ENCODE measurements around the gene STK32A.

STK32A gene

DNA sequence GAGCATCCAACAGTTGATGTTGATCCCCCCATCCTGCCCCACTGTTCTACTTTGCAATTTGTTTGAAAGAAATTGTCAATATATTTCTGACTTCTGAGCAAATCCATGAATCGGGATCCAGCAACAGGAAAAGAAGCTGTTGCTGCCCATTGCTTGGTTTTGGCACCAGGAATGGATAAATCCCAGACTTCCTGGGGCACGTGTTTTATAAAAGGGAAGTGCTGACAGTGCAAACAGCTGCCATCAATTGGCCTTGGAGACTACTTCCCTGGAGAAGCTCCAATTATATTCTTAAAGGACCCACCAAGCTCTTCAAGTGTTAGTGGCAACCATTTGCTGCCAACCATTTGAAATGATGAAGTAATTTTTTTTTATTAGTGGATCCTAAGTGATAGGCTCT is 13.7 kb downstream of the STK32A start:
- DNase-seq (ENCODE audit: low read depth in 3 of 3, low spot score in 1 of 3), result no peak

DNA sequence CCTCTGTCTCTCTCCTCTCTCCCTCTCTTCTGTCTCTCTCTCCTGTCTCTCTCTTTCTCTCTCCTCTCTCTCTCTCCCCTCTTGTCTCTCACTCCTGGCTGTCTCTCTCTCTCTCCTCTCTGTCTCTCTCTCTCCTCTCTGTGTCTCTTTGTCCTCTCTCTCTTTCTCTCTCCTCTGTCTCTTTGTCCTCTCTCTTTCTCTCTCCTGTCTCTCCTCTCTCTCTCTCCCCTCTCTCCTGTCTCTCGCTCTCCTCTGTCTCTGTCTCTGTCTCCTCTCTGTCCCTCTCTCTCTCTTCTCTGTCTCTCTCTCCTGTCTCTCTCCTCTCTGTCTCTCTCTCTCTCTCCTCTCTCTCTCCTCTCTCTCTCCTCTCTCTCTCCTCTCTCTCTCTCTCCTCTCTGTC is 25.0 kb downstream of the STK32A start:
- no peak for DNase-seq (ENCODE audit: low read depth in 3 of 3, low spot score in 1 of 3)

DNA sequence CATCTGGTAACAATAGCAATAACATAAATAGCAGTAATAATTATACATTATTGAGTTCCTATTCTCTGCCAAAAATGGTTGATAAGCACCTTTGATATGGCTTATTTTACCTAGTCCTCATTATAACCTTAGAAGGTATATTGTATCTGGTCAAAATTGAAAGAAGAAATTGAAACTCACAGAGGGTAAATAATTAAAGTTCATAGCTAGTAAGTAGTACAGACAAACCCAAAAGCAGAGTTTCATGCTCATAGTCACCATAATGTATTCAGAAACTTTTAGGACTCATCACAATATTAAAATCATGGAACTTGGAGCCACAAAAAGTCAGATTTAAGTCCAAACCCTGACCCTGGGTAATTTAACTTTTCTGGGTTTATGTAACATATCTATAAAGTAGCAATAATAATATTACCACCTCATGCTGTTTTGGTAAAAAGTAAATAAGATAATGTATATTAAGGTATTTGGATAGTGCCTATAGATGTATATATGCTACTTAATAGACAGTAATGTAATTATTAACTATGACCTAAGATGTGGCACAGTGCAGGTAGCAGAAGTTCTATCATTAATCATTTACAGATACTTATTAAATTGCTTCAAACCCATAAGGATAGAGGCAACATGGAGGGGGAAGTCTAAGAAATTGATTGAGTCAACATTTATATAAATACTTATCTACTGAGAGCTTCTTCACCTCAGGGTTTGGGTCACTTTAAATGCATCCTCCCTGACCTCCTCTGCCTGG is 32.4 kb downstream of the STK32A start:
- DNase-seq (ENCODE audit: low read depth in 3 of 3, low spot score in 1 of 3), result no peak

DNA sequence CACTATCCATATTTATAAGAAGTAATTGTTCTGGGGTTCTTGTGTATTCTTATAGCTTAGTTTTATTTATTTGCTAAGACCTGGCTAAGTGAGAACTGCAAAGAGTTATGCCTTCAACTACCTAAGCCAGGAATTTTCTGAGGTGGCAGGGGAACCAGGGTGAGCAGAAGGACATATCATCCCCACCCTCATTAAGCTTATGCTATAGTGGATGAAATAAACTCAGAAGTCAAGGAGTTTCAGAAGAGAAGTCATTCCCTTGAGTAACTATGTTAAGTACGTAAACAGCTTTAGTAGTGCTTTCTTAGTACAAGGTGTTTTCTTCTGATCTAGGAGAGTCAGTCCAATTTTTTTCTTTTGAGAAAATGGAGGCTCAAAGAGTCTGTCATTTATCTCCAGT is 41.7 kb downstream of the STK32A start:
- DNase-seq (ENCODE audit: low read depth in 3 of 3, low spot score in 1 of 3), result no peak

DNA sequence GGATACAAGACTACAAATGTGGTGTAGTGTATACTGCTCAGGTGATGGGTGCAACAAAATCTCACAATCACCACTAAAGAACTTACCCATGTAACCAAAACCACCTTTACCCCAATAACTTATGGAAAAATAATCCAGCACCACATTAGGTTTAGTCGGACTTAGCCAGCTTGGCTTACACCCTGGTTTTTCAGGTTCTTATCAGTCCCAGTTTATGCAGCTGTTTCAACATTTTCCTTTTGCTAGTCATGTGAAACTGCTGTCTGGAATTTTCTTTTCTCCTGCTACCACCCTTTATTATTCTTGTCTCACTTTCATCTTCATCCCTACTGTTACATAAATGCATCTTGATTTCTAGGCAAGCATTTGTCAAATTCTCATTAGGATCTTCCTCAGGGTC is 51.5 kb downstream of the STK32A start:
- no peak for DNase-seq (ENCODE audit: low read depth in 3 of 3, low spot score in 1 of 3)

DNA sequence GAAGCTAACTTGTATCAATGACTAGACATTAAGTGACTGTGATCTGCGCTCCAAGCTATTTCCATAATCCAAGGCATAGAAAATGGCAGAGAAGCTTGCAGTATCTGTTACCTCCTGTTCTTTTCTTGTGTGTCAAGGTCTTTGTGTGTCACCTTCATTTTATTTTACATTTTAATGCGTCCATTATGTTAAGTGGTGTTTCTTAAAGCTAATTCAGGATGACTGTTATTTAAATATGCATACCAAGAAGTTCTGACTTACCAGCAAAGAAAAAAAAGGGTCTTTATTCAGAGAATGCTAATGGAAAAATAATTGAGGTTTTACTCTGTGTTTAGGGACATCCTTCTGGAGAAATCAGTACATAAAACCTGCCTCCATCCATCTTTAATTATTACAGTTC is 52.3 kb downstream of the STK32A start:
- no peak for DNase-seq (ENCODE audit: low read depth in 3 of 3, low spot score in 1 of 3)

DNA sequence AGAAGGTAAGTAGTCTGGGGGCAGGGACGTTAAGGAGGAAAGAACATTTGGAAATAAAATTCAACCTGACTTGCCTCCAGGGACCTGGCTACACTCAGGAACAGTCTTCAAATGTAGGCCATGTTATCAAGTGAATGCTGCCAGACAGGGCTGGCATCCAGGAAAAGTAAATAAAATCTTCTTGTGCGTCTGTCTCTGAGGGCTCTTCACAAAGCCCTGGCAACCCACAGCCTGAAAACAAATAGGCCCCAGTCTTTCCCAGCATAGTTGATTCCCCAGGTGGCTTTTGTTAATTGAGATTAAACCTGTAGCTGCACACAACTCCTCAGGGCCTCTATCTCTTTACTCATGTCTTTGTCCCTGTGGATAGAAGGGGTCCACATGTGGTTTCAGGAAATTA is 55.4 kb downstream of the STK32A start:
- no peak for DNase-seq (ENCODE audit: low read depth in 3 of 3, low spot score in 1 of 3)

DNA sequence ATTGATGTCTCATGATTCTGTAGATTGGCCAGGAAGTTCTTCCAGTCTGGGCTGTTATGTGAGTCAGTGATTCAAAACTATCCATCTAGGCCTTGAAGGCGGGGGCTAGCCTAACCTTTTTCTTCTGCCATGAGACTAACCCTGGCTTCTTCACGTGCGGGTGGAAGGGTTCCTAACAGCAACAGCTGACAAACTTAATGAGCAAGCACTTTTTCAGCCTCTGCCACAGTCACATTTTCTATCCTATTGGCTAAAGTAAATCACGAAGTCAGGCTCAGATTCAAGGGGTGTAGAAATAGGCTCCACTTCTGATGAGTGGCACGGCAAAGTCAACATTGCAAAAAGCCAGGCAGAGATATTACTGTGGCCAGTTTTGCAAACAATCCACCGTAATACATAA is 68.4 kb downstream of the STK32A start:
- DNase-seq (ENCODE audit: low read depth in 3 of 3, low spot score in 1 of 3), result no peak

DNA sequence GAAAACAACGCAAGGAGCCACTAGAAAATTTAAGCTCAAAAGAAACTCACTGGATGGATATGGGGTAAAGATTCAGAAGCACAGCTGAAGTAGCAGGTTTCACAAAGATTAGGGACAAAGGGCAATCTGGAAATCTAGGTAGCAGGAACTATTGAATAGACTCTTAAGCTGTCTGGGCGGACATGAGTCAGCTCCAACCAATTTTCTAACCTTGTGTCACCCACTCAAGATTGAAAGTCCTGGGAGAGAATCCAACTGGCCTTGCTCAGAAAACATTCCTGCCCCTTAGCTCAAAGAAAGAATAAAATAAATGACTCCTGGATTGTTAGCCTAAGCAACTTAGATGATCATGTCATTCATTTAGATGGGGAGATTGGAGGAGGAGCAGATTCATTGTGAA is 69.2 kb downstream of the STK32A start:
- DNase-seq (ENCODE audit: low read depth in 3 of 3, low spot score in 1 of 3), result no peak

DNA sequence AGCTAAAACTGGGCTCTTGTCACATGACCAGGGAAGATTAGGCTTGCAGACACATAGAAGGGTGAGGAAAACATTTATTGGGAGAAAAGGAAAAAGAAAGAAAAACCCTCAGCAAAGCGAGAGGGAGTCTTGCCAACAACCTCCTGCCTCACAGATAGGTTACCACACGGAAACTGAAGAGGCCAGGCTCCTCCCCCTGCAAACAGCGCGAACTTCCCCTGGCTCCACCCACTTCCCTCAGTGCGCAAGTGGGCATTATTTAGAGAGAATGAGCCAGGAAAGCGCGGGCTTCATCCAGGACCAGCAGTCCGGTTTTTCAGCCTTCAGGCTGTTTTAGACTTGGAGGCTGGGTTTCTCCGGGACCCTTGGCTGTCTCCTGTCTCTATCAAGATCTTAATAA is 70.3 kb downstream of the STK32A start:
- no peak for DNase-seq (ENCODE audit: low read depth in 3 of 3, low spot score in 1 of 3)

DNA sequence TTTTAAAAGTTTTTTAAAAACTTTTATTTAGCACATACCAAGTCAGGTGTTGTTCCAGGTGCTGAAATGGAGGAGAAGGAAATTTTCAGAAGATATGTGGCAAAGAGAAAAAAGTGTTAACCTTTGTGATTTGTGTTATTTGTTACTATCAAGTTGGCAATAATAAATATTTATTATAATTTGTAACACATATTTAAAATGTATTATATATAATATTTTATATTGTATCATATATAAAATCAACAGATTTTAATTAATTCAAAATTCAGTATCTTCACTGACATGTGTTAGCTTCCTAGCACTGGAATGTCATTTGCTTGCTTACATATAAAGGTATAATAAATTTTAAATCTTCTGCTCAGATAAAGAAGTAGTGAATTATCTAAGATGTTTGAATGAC is 71.5 kb downstream of the STK32A start:
- DNase-seq (ENCODE audit: low read depth in 3 of 3, low spot score in 1 of 3), result no peak

DNA sequence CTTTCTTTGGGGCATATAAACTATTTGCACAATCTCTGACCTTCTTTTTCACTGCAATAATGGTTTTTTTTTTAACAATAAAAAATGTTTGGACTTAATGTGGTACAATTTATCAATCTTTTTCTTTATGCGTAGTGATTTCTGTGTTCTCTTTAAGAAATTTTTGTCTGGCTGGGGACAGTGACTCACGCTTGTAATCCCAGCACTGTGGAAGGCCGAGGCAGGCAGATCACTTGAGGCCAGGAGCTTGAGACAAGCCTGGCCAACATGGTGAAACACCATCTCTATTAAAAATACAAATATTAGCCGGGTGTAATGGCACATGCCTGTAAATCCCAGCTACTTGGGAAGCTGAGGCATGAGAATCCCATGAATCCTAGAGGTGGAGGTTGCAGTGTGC is 72.3 kb downstream of the STK32A start:
- DNase-seq (ENCODE audit: low read depth in 3 of 3, low spot score in 1 of 3), result no peak

DNA sequence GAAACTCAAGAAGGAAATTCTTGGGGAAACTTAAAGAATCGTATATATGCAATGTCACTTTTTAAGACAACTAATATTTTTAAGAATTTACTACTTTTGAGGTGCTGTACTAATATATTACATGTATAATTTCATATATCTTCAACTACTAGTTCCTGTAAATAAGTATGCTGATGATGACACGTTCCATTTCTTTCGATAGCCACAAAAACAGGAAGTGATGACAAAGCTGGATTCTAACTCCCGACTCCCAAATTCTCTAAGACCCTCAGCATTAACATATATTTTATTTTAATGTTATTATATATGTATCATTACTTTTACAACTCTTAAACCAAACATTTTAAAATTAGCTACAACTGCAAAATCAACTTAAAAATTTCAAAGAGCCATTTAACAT is 74.8 kb downstream of the STK32A start:
- DNase-seq (ENCODE audit: low read depth in 3 of 3, low spot score in 1 of 3), result no peak

DNA sequence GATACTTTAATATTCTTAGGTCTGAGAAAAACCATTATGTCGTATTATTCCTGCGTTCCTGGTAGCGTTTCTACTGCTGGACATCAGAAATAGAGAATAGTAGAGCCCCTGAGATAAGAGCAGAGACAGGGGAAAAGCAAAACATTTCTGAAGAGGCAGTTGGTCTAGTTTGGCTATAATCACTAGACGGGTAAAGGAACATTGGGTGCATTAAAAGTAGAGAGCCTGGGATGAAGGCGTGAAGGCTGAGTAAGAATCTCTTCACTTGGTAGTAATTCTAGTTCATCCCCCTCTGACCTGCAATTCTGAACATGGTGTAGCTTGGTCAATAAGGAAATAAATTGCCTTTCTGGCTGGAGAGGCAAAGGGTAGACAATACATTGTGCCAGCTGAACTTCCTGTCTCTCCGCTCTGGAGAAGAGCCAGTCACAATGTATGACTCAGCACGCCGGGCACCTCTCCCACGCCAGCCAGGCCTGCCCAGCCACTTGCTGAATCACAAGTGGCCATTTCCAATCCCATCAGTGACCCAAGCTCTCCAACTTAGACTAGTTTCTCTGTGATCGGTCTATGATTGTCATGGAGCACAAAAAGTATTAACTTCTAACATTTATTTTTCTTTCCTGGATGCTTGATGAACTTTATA is 75.4 kb downstream of the STK32A start:
- DNase-seq (ENCODE audit: low read depth in 3 of 3, low spot score in 1 of 3), result no peak

DNA sequence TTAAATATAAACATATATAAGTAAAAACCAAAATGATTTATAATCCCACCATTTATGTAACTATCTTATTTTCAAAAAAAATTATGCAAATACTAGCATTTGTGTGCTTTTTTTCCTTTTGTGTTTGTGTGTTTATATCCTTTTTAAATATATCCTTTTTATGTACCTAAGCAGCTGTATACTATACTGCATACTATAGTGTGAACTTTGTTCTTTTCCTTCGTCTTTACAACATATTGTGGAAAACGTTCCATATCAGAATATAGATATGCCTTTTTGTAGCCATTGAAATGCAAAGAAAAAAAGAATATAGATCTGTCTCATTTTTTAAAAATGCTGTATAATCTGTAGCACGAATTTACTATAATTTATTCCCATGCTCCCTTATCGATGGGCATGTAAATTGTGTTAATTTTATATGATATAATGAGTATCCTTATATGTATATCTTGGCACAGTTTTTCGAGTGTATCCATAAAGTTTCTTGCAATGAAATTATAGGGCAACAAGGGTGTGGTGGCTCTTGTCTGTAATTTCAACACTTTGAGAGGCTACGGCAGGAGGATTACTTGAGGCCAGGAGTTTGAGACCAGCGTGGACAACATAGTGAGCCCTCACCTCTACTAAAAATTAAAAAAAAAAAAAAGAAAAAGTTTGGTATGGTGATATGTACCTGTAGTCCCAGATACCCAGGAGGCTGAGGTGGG is 83.3 kb downstream of the STK32A start:
- no peak for DNase-seq (ENCODE audit: low read depth in 3 of 3, low spot score in 1 of 3)

DNA sequence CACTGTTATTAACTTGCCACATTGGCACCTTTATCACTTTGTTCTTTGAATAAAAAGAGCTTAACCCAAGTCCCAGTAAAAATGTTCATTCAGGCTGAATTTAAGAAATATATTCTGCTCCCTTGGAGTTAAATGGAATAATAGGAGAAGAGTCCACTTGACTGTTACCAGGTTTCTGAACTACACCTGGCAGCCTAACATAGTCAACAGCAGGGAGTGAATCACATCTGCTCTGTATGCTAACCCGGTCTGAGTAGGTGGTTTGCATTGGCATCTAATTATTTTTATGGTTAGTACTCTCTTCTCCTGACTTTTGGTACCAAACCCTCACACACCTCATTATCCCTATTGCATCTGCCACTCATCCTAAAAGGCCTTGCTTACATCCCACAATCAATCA is 86.7 kb downstream of the STK32A start:
- no peak for DNase-seq (ENCODE audit: low read depth in 3 of 3, low spot score in 1 of 3)

DNA sequence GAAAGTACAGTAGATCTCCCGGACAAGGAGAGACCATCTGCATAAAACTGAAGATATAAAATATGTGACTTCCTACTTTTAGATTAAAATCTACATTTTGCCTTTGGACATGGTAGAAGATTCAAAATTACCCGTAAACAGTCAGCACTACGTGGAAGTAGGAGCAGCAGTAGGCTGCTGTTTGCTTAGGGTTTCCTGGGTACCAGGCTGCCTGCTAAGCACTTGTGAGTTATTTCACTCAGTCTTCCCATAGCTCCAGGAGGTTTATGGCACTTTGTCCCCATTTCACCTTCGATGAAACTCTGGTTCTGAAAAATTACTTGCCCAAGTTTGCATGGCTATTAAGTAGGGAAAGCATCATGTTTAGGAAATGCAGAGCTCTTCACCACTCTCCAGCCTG is 92.6 kb downstream of the STK32A start:
- no peak for DNase-seq (ENCODE audit: low read depth in 3 of 3, low spot score in 1 of 3)

DNA sequence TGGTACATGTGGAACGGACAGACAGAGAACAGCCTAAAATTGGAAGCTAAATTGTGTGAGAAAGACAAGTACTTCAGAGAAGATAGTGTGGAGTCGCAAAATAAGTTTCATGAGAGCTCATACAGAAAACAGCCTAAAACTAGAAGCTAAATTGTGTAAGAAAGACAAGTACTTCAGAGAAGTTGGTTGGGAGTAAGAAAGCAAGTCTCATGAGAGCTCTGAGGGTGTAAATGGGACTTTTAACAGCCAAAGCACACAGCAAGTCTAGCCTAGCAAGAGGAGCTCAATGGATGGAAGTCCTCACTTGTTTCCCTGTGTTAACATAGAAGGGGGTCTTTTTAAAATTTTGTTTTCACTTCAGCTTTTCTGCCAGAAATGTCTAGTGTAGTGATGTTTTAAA is 93.1 kb downstream of the STK32A start:
- DNase-seq (ENCODE audit: low read depth in 3 of 3, low spot score in 1 of 3), result no peak

DNA sequence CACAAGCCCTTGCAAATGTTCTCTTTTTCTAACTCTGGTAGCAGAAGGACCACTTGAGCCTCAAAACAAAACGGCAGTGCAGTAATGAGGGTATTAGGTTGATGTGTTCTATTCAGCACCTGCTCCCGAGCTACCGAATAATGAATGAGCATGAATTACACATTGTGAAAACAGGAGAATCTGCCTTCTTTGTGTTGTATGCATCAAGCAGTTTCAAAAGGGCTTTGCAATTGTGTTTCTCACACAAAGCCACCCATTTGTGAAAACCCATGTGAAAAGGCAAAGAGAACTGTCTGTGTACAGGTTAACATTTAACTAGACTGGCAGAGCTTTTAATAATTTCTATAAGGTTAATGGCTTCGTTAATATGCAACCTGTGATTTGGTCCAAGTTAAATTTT is 97.8 kb downstream of the STK32A start:
- no peak for DNase-seq (ENCODE audit: low read depth in 3 of 3, low spot score in 1 of 3)

DNA sequence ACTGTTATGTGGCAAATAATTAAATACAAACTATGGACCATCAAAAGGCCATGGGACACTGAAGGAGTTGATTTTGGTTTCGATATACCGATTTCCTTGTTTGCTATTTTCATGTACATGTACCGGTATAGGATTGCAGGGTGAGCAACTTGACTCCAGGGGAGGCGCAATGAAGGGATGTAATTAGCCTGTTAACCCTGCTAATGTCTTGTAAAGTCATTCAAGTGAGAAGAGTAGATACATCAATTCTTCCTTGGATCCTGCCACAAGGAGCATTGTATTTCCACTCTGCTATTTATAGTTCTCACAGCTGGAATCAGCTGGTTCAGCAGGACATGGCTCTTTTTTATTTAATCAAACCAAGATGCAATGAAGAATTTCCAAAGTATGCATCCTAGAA is 102.0 kb downstream of the STK32A start:
- no peak for DNase-seq (ENCODE audit: low read depth in 3 of 3, low spot score in 1 of 3)

DNA sequence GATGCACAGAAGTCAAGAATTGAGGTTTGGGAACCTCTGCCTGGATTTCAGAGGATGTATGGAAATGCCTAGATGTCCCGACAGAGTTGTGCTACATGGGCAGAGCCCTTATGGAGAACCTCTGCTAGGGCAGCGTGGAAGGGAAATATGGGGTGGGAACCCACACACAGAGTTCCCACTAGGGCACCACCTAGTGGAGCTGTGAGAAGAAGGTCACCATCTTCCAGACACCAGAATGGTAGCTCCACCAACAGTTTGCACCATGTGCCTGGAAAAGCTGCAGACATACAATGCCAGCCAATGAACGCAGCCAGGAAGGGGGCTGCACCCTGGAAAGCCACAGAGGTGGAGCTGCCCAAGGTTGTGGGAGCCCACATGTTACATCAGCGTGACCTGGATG is 104.5 kb downstream of the STK32A start:
- DNase-seq (ENCODE audit: low read depth in 3 of 3, low spot score in 1 of 3), result no peak

DNA sequence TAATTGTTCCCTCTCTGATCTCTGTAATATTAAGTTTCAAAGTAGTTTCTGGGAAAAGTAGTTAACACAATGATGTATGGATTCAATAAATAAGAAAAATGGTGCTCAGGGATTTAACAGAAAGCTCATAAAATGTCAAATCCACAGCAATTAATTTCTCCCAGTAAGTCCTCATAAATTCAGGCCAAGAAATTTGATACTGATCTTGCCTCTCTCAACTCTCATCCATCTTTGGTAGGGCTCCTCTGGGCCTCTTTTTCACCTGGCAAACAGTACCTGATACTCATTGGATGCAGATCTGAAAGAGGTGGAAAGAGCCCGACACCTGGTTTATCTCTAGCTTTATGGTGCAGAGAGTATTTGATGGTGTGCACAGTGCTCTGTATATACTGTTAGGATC is 106.1 kb downstream of the STK32A start:
- no peak for DNase-seq (ENCODE audit: low read depth in 3 of 3, low spot score in 1 of 3)

DNA sequence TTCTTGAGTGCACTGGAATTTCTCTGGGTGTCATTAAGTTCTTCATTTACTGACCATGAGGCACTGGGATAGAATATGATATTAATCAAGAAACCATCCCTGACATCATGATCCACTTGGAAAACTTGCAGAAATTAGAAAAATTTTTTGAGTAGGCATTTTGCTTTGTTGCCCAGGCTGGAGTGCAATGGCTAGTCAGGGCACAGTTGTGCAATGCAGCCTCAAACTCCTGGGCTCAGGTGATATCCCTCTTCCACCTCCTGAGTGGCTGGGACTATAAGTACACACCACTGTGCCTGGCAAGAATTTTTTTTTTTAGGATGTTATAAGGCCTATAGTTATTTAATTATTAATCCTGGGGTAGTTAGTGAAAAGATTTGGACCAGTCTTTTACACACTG is 106.5 kb downstream of the STK32A start:
- no peak for DNase-seq (ENCODE audit: low read depth in 3 of 3, low spot score in 1 of 3)

Data from stimulated activated CD4-positive, alpha-beta T cell treated with anti-CD3 and anti-CD28 coated beads, TNF-alpha, amount 100 ng/mL, for 1 hour (primary cell).